ENCODE results near the gene SUGP1. TPM values are rescaled to one million over a fixed set of nuclear protein-coding genes. Genes with fewer than 3 reads are reported as not detected.

Gene SUGP1
- total RNA-seq, 1 experiment from 2014 or later = 73.8 TPM

GRCh38 chr19:19292607-19293006, 27.7 kb downstream of the SUGP1 start:
- no peak for TF ChIP-seq EZH2 (IDR thresholded peaks at IDR 0.05; ENCODE audit: borderline replicate concordance, low read depth, low read length, poor library complexity, severe bottlenecking)
- TF ChIP-seq, protein P1, sequence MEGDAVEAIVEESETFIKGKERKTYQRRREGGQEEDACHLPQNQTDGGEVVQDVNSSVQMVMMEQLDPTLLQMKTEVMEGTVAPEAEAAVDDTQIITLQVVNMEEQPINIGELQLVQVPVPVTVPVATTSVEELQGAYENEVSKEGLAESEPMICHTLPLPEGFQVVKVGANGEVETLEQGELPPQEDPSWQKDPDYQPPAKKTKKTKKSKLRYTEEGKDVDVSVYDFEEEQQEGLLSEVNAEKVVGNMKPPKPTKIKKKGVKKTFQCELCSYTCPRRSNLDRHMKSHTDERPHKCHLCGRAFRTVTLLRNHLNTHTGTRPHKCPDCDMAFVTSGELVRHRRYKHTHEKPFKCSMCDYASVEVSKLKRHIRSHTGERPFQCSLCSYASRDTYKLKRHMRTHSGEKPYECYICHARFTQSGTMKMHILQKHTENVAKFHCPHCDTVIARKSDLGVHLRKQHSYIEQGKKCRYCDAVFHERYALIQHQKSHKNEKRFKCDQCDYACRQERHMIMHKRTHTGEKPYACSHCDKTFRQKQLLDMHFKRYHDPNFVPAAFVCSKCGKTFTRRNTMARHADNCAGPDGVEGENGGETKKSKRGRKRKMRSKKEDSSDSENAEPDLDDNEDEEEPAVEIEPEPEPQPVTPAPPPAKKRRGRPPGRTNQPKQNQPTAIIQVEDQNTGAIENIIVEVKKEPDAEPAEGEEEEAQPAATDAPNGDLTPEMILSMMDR (conservative IDR thresholded peaks at IDR 0.05; ENCODE audit: low read depth, low read length) = no peak
- CTCF ChIA-PET = no interaction called here
- no peak for DNase-seq (ENCODE audit: low spot score)
- intact Hi-C loops (cut with micrococcal nuclease; ENCODE audit: unreplicated experiment) = no loop called here
- Histone ChIP-seq H3K27me3 (replicated peaks; ENCODE audit: insufficient read depth, low read depth, low read length, poor library complexity) (no peaks in the 10 kb centered on the region), H3K9me3 (ENCODE audit: low read depth, low read length, poor library complexity, severe bottlenecking) (no peaks in the 10 kb centered on the region), H3K36me3 (ENCODE audit: insufficient read depth, low read length, poor library complexity, severe bottlenecking) (peaks cover 38% of the 10 kb centered on the region), H3K4me1 (ENCODE audit: insufficient read depth, low read length, poor library complexity, severe bottlenecking) (no peaks in the 10 kb centered on the region), H3K27ac (ENCODE audit: low read depth, low read length, poor library complexity, severe bottlenecking) (no peak overlapping the region), H3K4me3 (ENCODE audit: low read depth, low read length, poor library complexity, severe bottlenecking) (no peak overlapping the region)
- no TSS peak for BruUV-seq (replicated peaks)
- POLR2A ChIA-PET (ENCODE audit: low non-redundant PET) = no interaction called here

GRCh38 chr19:19285686-19286085, 34.6 kb downstream of the SUGP1 start:
- H3K27ac ChIP-seq (ENCODE audit: low read depth, low read length, poor library complexity, severe bottlenecking) = no peak overlapping the region
- no peaks in the 10 kb centered on the region for H3K9me3 ChIP-seq (ENCODE audit: low read depth, low read length, poor library complexity, severe bottlenecking)
- TF ChIP-seq, protein P1 (conservative IDR thresholded peaks at IDR 0.05; ENCODE audit: low read depth, low read length) = no peak
- TF ChIP-seq EZH2 (IDR thresholded peaks at IDR 0.05; ENCODE audit: borderline replicate concordance, low read depth, low read length, poor library complexity, severe bottlenecking) = no peak
- H3K4me3 ChIP-seq (ENCODE audit: low read depth, low read length, poor library complexity, severe bottlenecking) = no peak overlapping the region
- H3K4me1 ChIP-seq (ENCODE audit: insufficient read depth, low read length, poor library complexity, severe bottlenecking) = no peaks in the 10 kb centered on the region
- peaks cover 13% of the 10 kb centered on the region for H3K36me3 ChIP-seq (ENCODE audit: insufficient read depth, low read length, poor library complexity, severe bottlenecking)
- ChIA-PET CTCF (no interaction called here), POLR2A (ENCODE audit: low non-redundant PET) (no interaction called here)
- no peak for DNase-seq (ENCODE audit: low spot score)
- BruUV-seq (replicated peaks) = no TSS peak
- H3K27me3 ChIP-seq (replicated peaks; ENCODE audit: insufficient read depth, low read depth, low read length, poor library complexity) = no peaks in the 10 kb centered on the region
- intact Hi-C loops (cut with micrococcal nuclease; ENCODE audit: unreplicated experiment) = no loop called here

- Histone ChIP-seq H3K4me3 (ENCODE audit: low read depth, low read length, poor library complexity, severe bottlenecking) (no peak overlapping the region), H3K27ac (ENCODE audit: low read depth, low read length, poor library complexity, severe bottlenecking) (no peak overlapping the region), H3K9me3 (ENCODE audit: low read depth, low read length, poor library complexity, severe bottlenecking) (no peaks in the 10 kb centered on the region), H3K27me3 (replicated peaks; ENCODE audit: insufficient read depth, low read depth, low read length, poor library complexity) (no peaks in the 10 kb centered on the region), H3K36me3 (ENCODE audit: insufficient read depth, low read length, poor library complexity, severe bottlenecking) (peaks cover 20% of the 10 kb centered on the region), H3K4me1 (ENCODE audit: insufficient read depth, low read length, poor library complexity, severe bottlenecking) (peaks cover 7% of the 10 kb centered on the region)
- intact Hi-C loops (cut with micrococcal nuclease; ENCODE audit: unreplicated experiment) = no loop called here
- CTCF ChIA-PET = no interaction called here
- no peak for DNase-seq (ENCODE audit: low spot score)
- no TSS peak for BruUV-seq (replicated peaks)
- POLR2A ChIA-PET (ENCODE audit: low non-redundant PET) = no interaction called here
- TF ChIP-seq, protein P1 (conservative IDR thresholded peaks at IDR 0.05; ENCODE audit: low read depth, low read length) = no peak
- no peak for TF ChIP-seq EZH2 (IDR thresholded peaks at IDR 0.05; ENCODE audit: borderline replicate concordance, low read depth, low read length, poor library complexity, severe bottlenecking)
These were observed 39.7 kb downstream of the SUGP1 start for GRCh38 chr19:19280561-19280960.
